Pancreas (tissue), 10 donors: Measurements from ENCODE around the gene IRX4. TPM values are rescaled to one million over a fixed set of nuclear protein-coding genes. Genes with fewer than 3 reads are reported as not detected.

ENCODE experiments used
- ATAC-seq, 4 donors: fragments of 200-7000 bp; cut with Tn5 transposase; one replicate each; pipeline versions ENCODE4 v1.8.0 to v1.9.1; 2020; ENCODE audit warnings: mild to moderate bottlenecking in 4 of 4, moderate library complexity in 4 of 4
- DNase-seq, 6 donors: peaks; one replicate each; pipeline ENCODE4 v3.0.0-alpha.2; 2020
- FAIRE-seq: peaks from 2 replicates; lab custom pipeline; 2012; peaks lifted over from hg19 to GRCh38; lab: Jason Lieb, UNC
- H3K27ac ChIP-seq, 4 donors: fragments of 200-600 bp; sonication (generic); 1 replicate in 3 of 4; 2 replicates in 1 of 4; pipeline versions ENCODE4 v1.5.0 to v1.8.0; 2020
- H3K27me3 ChIP-seq, 4 donors: fragments of 200-600 bp; one replicate each; pipeline ENCODE4 v1.8.0; 2021
- H3K36me3 ChIP-seq, 3 donors: fragments of 200-600 bp; sonication (generic) in 1 of 3; one replicate each; pipeline versions ENCODE4 v1.5.0 to v1.8.0; 2020 to 2021
- H3K4me1 ChIP-seq, 3 donors: fragments of 200-600 bp; one replicate each; pipeline ENCODE4 v1.8.0; 2021
- H3K4me3 ChIP-seq, 4 donors: fragments of 200-600 bp; sonication (generic) in 2 of 4; one replicate each; pipeline versions ENCODE4 v1.5.0 to v1.8.0; 2020 to 2021
- H3K9me3 ChIP-seq, 4 donors: fragments of 200-600 bp; one replicate each; pipeline ENCODE4 v1.8.0; 2021
- CTCF ChIP-seq, 4 donors: fragments of 200-600 bp; sonication (generic) in 3 of 4; IDR thresholded peaks; one replicate each; pipeline versions ENCODE4 v1.5.0 to v1.8.0; 2021; ENCODE audit warnings: antibody characterized with exemption in 4 of 4
- WGBS, 2 donors: extraction: QIAGEN DNeasy Blood & Tissue Kit; methylation state at CpG; one replicate each; pipeline ENCODE4 v1.1.7; 2013; 5-methylcytosine and 5-hydroxymethylcytosine counted together
- intact Hi-C, 3 donors: fragments of 100-400 bp; cut with DNase I; formaldehyde crosslinking; loops; one replicate each; pipeline versions ENCODE4 v1.11.1 to v1.14.2; 2022
- polyA plus RNA-seq, 2 donors: library from polyadenylated mRNA; stranded (reverse); fragments of 200-250 nt; gene quantifications; one replicate each; pipeline ENCODE4 v1.2.3, GENCODE V29; 2013
- total RNA-seq, 6 donors: library from RNA; stranded (reverse); fragmentation: NEBNext Ultra II Directional in 4 of 6; extraction: Animal tissue kit (Norgen Biotek cat#: 25700) in 4 of 6; gene quantifications; one replicate each; pipeline versions ENCODE4 v1.2.1 to v1.2.4, GENCODE V29; 2021 to 2023
- donor health status: healthy with polysubstance abuse.
- donor health status: DM: no; HTN: no; CAD: no; lungs with moderate emphysema.
- donor health status: DM: no; HTN: no; CAD: no.
- donor health status: control.
- donor health status: control.
- donor health status: Bipolar disorder and iron deficiency.
- donor health status: DM: yes; HTN: yes; CAD: no.
- donor health status: DM: no; HTN: no; CAD: no.
- donor health status: DM: no; HTN: no; CAD: no.
- donor health status: DM: yes; HTN: yes; CAD: no.

The IRX4 gene
- total and polyA plus RNA-seq, 8 donors: 0.31 TPM; not detected in 7

- DNase-seq: no peak
- no peak for FAIRE-seq
- intact Hi-C loops: no loop called here
- no peaks in the 10 kb centered on the region for H3K27me3 ChIP-seq
- no peak overlapping the region for H3K4me3 ChIP-seq
- WGBS, 2 donors: 85 to 92% methylated on average over 11 of the region's 11 CpGs
- no peak overlapping the region for H3K27ac ChIP-seq
- no peaks in the 10 kb centered on the region for H3K36me3 ChIP-seq
- no peak for TF ChIP-seq CTCF (IDR thresholded peaks at IDR 0.05)
- H3K4me1 ChIP-seq: no peaks in the 10 kb centered on the region
- no peak for ATAC-seq
- H3K9me3 ChIP-seq: no peaks in the 10 kb centered on the region
Measured at GRCh38 chr5:1831257-1831656, 51.5 kb downstream of the IRX4 start.

GRCh38 chr5:1830571-1831228 lies 52.0 kb downstream of the IRX4 start:
- FAIRE-seq (no peak), DNase-seq (no peak), ATAC-seq (no peak)
- no peak overlapping the region for H3K4me3 ChIP-seq
- no peak overlapping the region for H3K27ac ChIP-seq
- no peaks in the 10 kb centered on the region for H3K9me3 ChIP-seq
- no peaks in the 10 kb centered on the region for H3K36me3 ChIP-seq
- TF ChIP-seq CTCF (IDR thresholded peaks at IDR 0.05): no peak
- WGBS, 2 donors: 79 to 84% methylated on average over 17 of the region's 17 CpGs
- intact Hi-C loops: no loop called here
- no peaks in the 10 kb centered on the region for H3K27me3 ChIP-seq
- no peaks in the 10 kb centered on the region for H3K4me1 ChIP-seq

- 39 to 49% methylated on average over 23 to 39 of the region's 39 CpGs for WGBS, 2 donors
- Histone ChIP-seq H3K4me1 (no peaks in the 10 kb centered on the region), H3K27ac (no peak overlapping the region), H3K36me3 (no peaks in the 10 kb centered on the region), H3K4me3 (peak overlapping the region in 1 of 4 donors; percentile 13), H3K9me3 (no peaks in the 10 kb centered on the region), H3K27me3 (no peaks in the 10 kb centered on the region)
- FAIRE-seq (no peak), DNase-seq (peak in 5 of 6 donors; percentile 25 to 67 (median 46)), ATAC-seq (peak; percentile 74 to 88 (median 82))
- TF ChIP-seq CTCF (IDR thresholded peaks at IDR 0.05): no peak
- intact Hi-C loops: no loop called here
Measured at GRCh38 chr5:1827886-1828397, 54.8 kb downstream of the IRX4 start.

Other genes starting within 250 kb of the IRX4 start
- gene MRPL36, start 83.1 kb downstream of the IRX4 start, total RNA-seq: 10 to 100 TPM; 13.1 to 19.5 (median 15.3) TPM
- gene MRPL36, start 83.1 kb downstream of the IRX4 start, polyA plus RNA-seq: 10 to 100 TPM; 21.9 to 48.0 TPM
- 10 to 100 TPM in 5 of 6 donors, 1 to 10 TPM in 1; 8.2 to 15.9 (median 13.4) TPM for gene NDUFS6, start 81.5 kb downstream of the IRX4 start, total RNA-seq
- 10 to 100 TPM; 24.9 to 41.9 TPM for gene NDUFS6, start 81.5 kb downstream of the IRX4 start, polyA plus RNA-seq